Stimulated activated CD4-positive, alpha-beta T cell treated with anti-CD3 and anti-CD28 coated beads, Interleukin-1b, Interleukin-23, amount 100 ng/mL, for 1 hour (primary cell): ENCODE measurements around the gene STON1.
"Not testable (repeated sequence)": the region's sequence is repeated elsewhere in the genome, so short reads cannot be mapped to it uniquely, and the experiment has no call there.

Experiments used
- DNase-seq, 2 donors: peaks; one replicate each; pipeline ENCODE4 v3.0.0-alpha.2; 2020; ENCODE audit warnings: low read depth in 2 of 2

The STON1 gene

DNA sequence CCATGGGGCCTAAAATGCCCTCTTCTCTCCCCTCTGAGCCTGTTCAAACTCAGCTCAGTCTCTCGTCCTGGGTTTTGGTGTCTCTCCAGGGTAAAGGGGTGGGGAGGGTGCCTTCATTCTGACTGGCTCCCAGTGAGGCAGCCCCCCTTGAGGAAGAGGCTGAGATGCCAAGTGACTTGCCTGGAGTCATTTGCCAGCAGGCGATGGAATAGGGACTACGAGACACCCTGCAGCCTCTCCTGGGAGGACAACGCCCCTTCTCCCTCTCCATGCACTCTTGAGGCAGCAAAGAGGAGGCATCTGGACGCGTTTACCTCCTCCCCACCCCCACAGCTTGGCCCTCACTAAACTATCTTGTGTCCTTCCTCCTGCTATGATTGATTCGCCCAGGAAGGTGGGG lies 760 bp upstream of the STON1 start:
- DNase-seq: no peak

DNA sequence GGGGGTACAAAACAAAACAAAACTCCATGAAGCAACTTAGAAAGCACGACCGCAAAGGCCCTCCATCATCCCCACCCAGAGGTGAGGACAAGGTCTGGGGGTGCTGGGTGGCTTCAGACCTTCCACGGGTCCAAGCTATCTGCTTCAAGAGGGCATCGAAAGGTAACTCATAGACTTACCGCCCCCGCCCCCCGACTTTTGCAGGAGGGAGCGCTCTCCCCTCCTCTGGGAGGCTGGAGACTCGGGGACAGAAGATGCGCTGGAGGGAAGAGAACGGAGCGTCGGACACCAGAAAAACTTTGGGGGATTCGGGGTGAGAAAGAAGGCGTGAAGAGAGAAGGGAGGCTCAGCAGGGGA lies 300 bp upstream of the STON1 start:
- DNase-seq: no peak

DNA sequence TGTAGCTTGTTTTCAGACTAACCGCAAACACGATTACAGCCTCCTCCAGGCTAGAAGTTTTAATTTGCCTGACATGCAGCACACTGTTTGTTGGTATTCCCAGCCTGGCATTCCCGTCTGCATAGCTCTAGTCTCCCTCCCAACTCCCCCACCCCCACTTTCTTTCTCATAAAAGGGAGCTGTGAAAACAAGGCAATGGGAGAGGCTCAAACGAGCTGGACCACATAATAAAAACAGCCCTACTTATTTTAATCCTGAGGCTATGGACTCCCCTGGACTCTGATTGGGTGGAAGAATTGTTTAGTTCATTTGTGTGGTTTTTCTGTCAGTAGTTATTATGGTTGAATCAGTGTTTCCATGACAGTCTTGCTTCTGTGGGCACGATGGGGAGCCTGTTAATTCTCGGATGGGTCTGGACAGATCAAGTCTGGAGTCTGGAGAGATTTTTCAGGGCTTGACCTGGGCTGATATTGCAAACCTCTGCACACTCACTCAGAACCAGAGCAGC lies 1.2 kb downstream of the STON1 start:
- no peak for DNase-seq

DNA sequence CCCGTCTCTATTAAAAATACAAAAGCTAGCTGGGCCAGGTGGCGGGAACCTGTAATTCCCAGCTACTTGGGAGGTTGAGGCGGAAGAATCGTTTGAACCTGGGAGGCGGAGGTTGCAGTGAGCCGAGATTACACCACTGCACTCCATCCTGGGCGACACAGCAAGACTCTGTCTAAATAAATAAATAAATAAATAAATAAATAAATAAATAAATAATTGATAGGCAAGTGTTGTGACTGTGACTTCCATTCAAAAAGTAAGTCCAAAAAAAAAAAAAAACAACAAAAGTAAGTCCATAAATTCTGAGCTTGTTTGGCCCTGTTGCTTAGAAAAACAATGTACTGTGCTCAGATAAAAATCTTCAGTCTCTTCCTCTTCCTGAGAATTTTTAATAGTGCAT lies 2.2 kb downstream of the STON1 start:
- DNase-seq: no peak

DNA sequence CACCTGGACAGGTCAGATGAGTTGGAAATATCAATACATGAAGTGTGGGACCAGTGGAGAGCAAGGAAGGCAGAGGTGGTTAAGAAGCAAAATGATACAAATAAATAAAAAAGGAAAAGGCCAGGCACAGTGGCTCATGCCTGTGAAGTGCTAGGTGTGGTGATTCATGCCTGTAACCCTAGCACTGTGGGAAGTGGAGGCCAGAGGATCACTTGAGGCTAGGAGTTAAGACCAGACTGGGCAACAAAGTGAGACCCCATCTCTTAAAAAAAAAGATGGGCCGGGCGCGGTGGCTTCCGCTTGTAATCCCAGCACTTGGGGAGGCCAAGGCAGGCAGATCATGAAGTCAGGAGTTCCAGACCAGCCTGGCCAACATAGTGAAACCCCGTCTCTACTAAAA lies 2.9 kb downstream of the STON1 start:
- DNase-seq: no peak

DNA sequence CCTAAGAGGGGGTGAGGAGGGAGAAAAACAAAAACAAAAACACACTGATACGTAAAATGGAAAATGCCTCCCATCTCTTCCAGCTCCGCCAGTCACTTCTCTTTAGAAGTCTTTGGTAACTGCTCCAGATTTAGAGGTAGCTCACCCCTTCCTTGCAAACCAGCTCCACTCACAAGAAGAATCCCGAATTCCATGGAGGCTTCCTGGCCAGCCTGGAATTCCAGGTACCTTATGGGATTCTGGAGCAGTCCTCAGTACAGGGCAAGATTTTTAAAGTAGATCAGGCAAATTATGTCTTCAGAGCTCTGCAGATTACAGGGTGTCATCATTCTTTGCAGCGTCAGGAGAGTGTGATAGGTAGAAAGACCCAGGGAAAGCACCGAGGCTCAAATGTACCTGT lies 4.8 kb downstream of the STON1 start:
- DNase-seq: no peak

DNA sequence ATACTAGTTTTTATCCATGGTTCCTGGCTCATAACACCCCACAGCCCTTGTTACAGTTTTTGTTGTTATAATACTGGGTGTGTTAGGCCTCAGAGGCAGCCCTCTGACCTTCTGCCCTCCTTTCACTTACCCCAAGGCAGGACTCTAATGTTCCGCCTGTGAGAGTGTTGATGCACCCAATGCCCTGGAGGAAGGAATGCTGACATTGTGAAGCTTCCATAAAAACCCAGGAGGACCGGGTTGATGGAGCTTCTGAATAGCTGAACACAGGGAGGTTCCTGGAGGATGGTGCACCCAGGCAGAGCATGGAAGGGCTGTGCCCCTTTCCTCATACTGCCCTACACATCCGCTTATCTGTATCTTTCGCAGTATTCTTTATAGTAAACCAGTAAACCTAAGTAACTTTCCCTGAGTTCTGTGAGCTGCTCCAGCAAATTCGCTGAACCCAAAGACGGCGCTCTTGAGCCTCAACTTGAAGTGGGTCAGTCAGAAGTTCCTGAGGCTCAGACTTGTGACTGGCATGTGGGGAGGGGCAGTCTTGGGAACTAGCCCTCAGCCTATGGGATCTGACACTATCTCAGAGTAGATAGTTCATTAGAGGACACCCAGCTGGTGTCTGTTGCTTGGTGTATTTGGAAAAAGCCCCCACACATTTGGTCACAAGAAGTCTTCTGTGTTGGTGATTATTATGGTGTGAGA lies 10.4 kb downstream of the STON1 start:
- DNase-seq: no peak

DNA sequence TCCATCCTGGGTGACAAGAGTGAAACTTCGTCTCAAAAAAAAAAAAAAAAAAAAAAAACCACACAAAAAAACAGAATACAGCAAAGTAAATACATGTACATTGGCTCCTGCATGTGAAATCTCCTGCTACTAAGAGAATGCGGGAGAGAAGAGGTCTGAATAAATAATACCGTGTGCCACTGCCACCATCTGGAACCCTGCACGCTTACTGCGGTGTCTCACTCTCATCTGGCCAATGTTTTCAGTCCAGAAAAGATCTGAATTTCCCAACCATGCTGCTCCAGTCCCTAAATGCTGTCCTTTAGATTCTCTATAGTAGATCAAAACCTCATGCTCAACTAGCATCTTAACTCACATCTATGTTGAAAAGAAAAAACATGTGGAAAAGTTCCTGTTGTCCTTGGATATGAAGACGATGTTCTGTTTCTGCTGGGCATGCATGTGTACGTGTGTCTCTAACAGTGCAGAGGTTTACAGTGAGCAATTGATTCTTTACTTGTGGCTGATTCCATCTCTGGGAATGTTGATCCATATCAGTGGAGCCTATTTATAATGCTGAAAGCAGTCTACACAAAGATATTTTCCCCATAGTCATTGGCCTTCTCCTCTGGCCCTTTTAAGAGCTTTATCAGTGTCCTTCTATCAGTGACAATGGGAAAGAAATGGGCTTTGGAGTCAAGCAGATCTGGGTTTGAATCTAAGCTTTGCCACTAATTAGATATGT lies 11.9 kb downstream of the STON1 start:
- no peak for DNase-seq

DNA sequence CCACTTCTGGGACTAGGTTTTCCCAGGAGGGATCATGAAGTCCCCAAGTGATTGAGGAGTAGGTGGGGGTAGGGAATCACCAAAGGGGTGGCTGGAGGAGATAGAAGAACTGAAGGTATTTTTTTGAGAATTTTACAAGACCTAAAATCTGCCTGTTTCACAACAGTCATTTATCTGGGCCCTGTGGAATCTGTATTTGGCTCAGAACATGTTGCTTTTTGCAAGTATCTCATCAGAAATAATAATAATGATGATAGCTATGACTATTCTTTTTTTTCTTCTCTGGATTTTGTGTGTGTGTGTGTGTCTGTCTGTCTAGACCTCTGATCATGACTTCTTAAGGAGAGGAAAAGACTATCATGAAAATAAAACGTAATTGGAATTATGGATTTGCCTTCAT lies 13.9 kb downstream of the STON1 start:
- no peak for DNase-seq

DNA sequence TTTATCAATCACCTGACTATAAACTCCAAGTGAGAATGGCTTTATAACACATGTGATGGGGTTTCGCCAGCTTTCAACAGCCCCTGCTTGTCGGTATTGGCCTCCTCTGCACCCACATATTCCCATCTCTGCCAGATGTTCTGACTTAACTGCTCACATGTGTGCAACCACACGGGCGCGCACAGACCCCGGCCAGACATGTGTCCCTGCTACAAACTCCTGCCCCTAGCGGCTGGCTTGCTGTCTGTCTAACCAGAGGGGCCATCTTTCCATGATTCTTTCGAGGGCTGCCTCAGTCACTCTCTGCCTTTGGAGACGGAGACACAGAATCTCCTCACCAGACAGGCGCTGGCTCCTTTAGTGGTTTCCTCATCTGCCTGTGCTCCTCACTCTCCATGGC lies 15.3 kb downstream of the STON1 start:
- no peak for DNase-seq

DNA sequence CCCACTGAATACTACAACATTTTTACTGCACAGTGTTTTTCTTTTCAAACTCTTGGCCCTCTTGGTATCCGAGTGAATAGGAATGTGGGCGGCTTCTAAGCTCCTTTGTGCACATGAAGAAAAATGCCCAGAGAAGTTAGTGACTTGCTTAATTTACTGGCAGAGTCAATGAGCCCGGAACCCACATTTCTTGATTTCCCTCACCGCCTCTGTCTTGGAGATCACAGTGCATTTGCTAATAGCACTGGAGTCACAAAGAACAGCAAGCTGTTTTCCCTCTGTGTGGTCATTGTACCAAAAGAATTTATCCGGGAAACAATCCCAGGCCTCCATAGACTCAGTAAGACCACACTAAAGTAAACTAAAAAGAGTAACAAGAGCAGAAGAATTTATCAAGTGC lies 18.9 kb downstream of the STON1 start:
- no peak for DNase-seq

DNA sequence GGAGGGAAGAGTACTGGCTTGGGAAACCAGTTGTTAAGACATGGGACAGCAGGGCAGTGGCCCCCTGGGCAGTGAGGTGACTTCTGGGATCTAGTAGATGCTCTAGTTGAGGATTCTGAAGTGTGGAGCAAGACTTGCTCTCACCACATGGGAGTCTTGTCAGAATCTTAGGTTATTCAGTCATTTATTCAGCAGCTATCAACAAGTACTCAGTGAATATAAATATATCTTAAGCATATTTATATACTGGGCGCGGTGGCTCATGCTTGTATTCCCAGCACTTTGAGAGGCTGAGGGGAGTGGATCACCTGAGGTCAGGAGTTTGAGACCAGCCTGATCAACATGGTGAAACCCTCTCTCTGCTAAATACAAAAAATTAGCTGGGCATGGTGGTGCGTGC lies 20.0 kb downstream of the STON1 start:
- DNase-seq: no peak

DNA sequence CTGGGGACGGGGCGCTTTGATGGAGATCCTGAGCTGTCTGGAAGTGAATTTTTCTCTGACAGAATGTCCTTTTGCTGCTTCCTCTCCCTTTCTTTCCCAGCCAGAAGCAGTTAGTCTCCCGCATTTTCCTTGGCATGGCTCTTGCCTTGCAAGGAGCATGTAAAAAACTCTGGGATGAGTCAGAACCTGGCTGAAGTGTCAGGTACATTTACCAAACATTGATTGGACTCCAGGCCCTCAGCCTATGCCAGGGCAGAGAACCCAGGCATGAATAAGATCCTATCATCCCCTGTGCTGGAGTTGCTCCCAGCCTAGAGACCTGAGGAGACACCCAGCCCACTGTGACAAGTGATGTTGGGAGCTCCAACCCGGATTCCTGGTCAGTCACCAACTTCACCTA lies 21.6 kb downstream of the STON1 start:
- DNase-seq: no peak

DNA sequence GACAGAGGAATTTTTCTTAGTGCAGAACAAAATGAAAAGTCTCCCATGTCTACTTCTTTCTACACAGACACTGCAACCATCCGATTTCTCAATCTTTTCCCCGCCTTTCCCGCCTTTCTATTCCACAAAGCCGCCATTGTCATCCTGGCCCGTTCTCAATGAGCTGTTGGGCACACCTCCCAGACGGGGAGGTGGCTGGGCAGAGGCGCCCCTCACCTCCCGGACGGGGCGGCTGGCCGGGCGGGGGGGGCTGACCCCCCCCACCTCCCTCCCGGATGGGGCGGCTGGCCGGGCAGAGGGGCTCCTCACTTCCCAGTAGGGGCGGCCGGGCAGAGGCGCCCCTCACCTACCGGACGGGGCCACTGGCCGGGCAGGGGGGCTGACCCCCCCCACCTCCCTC lies 25.1 kb downstream of the STON1 start:
- not testable (repeated sequence) for DNase-seq

DNA sequence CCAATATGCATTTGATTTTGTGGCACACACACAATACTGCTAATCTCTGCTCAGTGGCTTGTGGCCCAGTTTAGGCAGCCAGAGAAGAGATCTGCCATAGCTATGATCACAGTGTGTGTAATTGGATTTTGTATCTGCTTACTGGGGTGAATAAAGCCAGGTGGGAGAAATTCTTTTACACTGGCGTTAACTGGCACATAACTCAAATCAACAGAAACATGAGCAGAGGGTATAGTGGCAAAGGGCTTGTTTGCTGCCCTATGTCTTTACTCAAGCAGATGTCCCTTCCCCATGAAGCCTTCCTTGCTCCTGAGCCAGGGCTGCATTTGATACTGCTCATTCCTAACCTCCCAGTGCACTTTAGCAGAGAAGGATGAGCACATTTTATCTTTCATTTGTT lies 28.5 kb downstream of the STON1 start:
- no peak for DNase-seq

DNA sequence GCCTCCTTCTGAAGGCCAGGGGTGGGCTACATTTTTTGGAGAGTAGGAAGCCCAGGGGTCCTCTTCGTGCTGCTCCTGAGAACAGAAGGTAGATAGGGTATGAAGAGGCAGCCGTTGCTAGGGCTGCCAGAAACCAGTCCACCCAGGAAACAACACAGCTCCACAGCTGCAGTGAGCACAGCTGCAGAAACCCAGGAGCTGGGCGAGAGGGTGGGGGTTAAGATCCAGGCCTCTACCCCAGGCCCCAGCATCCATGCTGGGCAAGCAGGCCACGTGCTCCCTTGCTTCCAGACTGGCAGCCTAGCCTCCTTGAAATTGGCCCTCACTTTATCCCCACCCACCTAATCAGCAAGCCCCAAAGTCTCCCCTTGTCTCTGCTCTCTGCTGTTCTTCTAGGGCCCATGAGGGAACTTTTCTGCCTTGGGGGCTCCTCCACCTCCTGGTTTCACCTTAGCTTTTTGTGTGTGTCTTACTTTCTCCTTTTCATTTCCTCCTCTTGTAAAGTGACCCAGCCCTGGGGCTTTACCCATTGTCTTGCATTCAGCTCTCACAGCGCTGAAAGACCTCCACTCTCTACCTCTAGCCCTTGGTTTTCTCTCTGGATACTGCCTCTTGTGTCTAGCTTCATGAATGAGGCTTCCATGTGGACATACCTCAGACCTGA lies 30.7 kb downstream of the STON1 start:
- no peak for DNase-seq

DNA sequence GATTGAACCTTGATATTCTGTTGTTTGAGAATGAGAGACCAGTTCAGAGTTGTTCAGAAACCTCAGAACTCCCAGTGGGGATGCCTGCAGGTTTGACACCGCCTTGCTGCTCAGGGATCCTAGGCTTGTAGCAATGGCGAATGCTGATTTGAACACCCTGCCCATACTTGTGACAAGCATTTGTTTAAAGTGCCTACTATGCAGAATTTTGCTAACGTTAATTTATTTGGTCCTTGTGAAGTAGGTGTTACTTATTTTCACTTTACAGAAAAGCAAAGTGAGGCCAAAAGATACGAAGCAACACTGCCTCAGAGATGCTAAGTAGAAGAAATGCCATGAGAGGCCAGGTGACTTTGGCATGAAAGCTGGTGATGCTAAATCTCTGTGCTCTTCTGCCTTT lies 32.3 kb downstream of the STON1 start:
- no peak for DNase-seq

DNA sequence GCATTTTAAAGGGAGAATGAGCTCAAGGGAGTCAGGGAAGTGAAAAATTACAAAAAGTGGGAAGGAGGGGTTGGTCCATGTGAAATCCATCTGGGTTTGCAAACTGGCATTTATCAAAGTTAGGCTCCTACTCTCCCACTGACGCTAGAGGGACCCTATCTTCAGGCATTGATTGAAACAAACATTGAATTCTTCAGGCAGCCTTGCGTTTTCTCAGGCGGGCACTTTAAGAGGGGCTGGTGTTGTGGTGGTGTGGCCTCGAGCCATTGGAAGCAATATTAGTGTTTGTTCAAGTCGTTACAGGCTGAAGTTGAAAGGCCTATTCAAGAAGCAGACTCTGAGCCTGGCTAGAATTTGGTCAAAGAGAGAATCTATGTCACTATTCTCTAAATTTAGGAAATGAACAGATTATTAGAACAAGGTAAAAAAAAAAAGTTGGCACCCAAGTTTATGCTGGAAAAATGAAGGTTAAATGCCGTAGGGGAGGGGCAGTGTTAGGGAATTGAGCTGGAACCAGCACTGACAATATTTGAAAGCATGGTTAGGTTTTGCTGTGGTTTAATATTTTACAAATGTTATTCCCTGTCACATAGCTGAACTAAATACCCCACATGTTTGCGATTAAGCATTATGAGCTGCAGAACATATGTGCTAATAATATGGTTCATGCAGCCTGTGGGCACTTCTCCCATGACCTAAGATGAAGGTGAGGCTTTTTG lies 36.8 kb downstream of the STON1 start:
- DNase-seq: no peak

DNA sequence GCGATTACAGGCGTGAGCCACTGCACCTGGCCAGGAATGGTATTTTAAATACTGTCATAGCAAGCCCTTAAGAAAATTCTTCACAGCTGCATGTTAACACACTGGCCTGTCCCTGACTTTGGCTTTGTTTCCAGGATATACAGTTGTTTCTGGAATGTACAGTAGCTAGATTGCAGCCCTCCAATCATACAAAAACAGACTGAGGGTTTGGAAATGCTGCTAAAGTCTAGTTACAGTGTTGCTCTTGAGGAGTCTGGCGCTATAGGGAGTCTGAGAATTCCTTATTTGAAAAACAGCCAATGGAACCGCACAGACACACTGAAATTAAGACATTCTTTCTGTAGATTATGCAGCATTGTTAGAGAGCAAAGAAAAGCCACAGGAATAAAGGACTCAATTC lies 37.7 kb downstream of the STON1 start:
- no peak for DNase-seq

DNA sequence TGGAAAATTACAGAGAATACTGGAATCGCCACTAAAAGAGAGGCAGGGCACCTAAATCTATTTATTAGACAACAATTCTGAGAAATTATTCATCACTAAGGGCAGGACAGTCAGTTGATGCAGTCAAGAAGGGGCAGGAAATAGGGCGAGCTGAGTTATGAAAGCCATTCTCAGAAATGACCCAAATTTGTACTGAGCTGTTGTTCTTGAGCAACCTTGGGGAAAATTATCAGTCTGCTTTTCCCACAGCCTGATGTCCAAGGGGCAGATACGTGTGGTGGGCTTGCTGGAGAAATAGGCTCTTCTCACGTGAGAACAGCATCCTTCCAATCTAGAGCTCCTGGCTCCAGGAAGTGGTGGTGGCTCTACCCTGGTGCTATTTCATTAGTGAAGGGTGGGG lies 38.6 kb downstream of the STON1 start:
- DNase-seq: no peak

DNA sequence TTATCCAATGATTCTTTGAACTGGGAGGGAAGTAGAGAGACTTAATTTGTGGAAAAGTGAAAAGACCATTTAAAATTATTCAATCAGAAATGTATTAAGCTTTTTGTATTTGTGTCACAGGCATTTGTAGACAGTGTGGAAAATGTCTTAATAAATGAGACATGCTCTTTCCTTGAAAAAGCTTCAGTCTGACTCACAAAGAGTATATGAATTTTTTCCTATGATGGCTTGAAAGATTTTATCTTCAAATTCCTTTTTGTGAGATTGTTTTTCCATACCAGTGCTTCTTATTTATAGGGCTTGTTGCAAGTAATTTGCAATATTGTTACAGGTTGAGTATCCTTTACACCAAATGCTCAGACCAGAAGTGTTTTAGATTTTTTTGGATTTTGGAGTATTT lies 39.5 kb downstream of the STON1 start:
- DNase-seq: no peak

DNA sequence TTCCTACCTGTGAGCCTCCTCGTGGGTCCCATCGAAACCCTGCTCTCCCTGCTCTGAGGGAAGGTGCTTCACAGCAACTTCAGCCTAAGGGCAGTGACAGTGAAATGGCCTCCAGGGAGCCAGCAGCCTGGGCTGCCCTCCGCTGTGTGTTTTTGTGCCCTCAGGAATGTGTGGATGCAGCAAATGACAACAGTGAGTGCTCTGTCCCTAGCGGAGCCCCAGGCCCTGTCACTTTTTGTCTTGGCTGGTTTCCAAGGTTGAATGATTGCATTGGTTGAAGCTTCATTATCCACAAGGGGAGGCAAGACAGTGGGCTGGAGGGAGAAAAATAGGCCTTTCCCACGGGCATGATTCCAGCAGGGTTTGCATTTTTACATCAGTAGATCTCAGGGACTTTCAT lies 42.9 kb downstream of the STON1 start:
- DNase-seq: no peak
